CD14-positive monocyte (primary cell): ENCODE results near the gene ASTN2. TPM values are rescaled to one million over a fixed set of nuclear protein-coding genes. Genes with fewer than 3 reads are reported as not detected.

Experiments
- DNase-seq, 3 donors: peaks; one replicate each; pipeline ENCODE4 v3.0.0-alpha.2; 2011 to 2022
- H2AFZ ChIP-seq: 2 replicates; pipeline ENCODE4 v1.6.0; 2012; ENCODE audit warnings: mild to moderate bottlenecking, low read depth, low read length, inconsistent platforms; ENCODE audit not compliant: insufficient read depth, poor library complexity, severe bottlenecking
- H3K27ac ChIP-seq, 2 donors: 1 replicate in 1 of 2; 2 replicates in 1 of 2; pipeline ENCODE4 v1.5.1; 2012 to 2013; ENCODE audit warnings: low read length in 2 of 2, control low read depth in 1 of 2, inconsistent platforms in 1 of 2, low read depth in 1 of 2, mild to moderate bottlenecking in 1 of 2
- H3K27me3 ChIP-seq, 2 donors: one replicate each; pipeline versions ENCODE4 v1.6.0 to v1.6.1; 2011 to 2013; ENCODE audit warnings: low read length in 2 of 2; ENCODE audit not compliant: control insufficient read depth in 2 of 2, insufficient read depth in 2 of 2
- H3K36me3 ChIP-seq, 2 donors: replicated peaks in 1 of 2; 1 replicate in 1 of 2; 2 replicates in 1 of 2; pipeline versions ENCODE4 v1.5.1 to v1.6.1; 2012 to 2013; ENCODE audit warnings: low read length in 2 of 2, control low read depth in 1 of 2, inconsistent platforms in 1 of 2, mild to moderate bottlenecking in 1 of 2; ENCODE audit not compliant: insufficient read depth in 2 of 2, control insufficient read depth in 1 of 2
- H3K4me1 ChIP-seq, 2 donors: 1 replicate in 1 of 2; 2 replicates in 1 of 2; pipeline versions ENCODE4 v1.5.1 to v1.6.1; 2012 to 2013; ENCODE audit warnings: low read length in 2 of 2, control low read depth in 1 of 2, inconsistent platforms in 1 of 2, mild to moderate bottlenecking in 1 of 2, moderate library complexity in 1 of 2; ENCODE audit not compliant: insufficient read depth in 2 of 2, control insufficient read depth in 1 of 2
- H3K4me2 ChIP-seq: replicated peaks from 2 replicates; pipeline ENCODE3; 2012; ENCODE audit warnings: low read length, moderate library complexity, mild to moderate bottlenecking; ENCODE audit not compliant: poor library complexity, severe bottlenecking; ENCODE audit errors: extremely low read depth
- H3K4me3 ChIP-seq, 3 experiments: fragments of 200-600 bp in 1 of 3; sonication (generic) in 1 of 3; replicated peaks in 1 of 3; 1 replicate in 2 of 3; 2 replicates in 1 of 3; pipeline ENCODE4 v1.5.1; 2011 to 2013; ENCODE audit warnings: low read length in 3 of 3, mild to moderate bottlenecking in 3 of 3, control low read depth in 2 of 3, low read depth in 2 of 3, inconsistent platforms in 1 of 3, moderate library complexity in 1 of 3
- H3K79me2 ChIP-seq: 2 replicates; pipeline ENCODE4 v1.6.0; 2012; ENCODE audit warnings: mild to moderate bottlenecking, control low read depth, inconsistent platforms, low read length, moderate library complexity; ENCODE audit not compliant: insufficient read depth
- H3K9ac ChIP-seq: 2 replicates; pipeline ENCODE4 v1.6.0; 2017; ENCODE audit warnings: low read length, mild to moderate bottlenecking; ENCODE audit not compliant: insufficient read depth, poor library complexity, severe bottlenecking
- H3K9me3 ChIP-seq, 2 donors: replicated peaks in 1 of 2; 1 replicate in 1 of 2; 2 replicates in 1 of 2; pipeline versions ENCODE4 v1.5.1 to v1.6.1; 2012 to 2013; ENCODE audit warnings: low read length in 2 of 2, control low read depth in 1 of 2; ENCODE audit not compliant: control insufficient read depth in 1 of 2, insufficient read depth in 1 of 2
- H4K20me1 ChIP-seq: 2 replicates; pipeline ENCODE4 v1.6.0; 2012; ENCODE audit warnings: mild to moderate bottlenecking, low read length, control low read depth, moderate library complexity; ENCODE audit not compliant: insufficient read depth
- H3K27ac Mint-ChIP-seq, 7 donors: one replicate each; pipeline ENCODE4 v1.8.0; 2020; ENCODE audit warnings: mild to moderate bottlenecking in 7 of 7, mixed read lengths in 7 of 7, moderate library complexity in 6 of 7, inconsistent platforms in 2 of 7
- H3K27me3 Mint-ChIP-seq, 3 donors: one replicate each; pipeline ENCODE4 v1.8.0; 2021 to 2022; ENCODE audit warnings: low read depth in 3 of 3, mild to moderate bottlenecking in 3 of 3, mixed read lengths in 3 of 3, moderate library complexity in 3 of 3, inconsistent platforms in 1 of 3
- H3K36me3 Mint-ChIP-seq, 2 donors: one replicate each; pipeline ENCODE4 v1.8.0; 2020; ENCODE audit warnings: mixed read lengths in 2 of 2, inconsistent platforms in 1 of 2, mild to moderate bottlenecking in 1 of 2
- H3K4me1 Mint-ChIP-seq: one replicate; pipeline ENCODE4 v1.8.0; 2020; ENCODE audit warnings: mild to moderate bottlenecking, mixed read lengths
- H3K4me3 Mint-ChIP-seq, 2 donors: one replicate each; pipeline ENCODE4 v1.8.0; 2020; ENCODE audit warnings: mild to moderate bottlenecking in 2 of 2, mixed read lengths in 2 of 2, moderate library complexity in 1 of 2
- H3K9me3 Mint-ChIP-seq, 7 donors: one replicate each; pipeline ENCODE4 v1.8.0; 2020 to 2022; ENCODE audit warnings: mixed read lengths in 7 of 7, mild to moderate bottlenecking in 6 of 7, moderate library complexity in 6 of 7, inconsistent platforms in 2 of 7
- WGBS: methylation state at CpG from one replicate; pipeline ENCODE4 v1.1.5; 2013; ENCODE audit warnings: missing lambda C conversion rate; ENCODE audit not compliant: insufficient coverage; 5-methylcytosine and 5-hydroxymethylcytosine counted together
- intact Hi-C, 2 donors: fragments of 100-400 bp; cut with micrococcal nuclease; formaldehyde crosslinking; loops; one replicate each; pipeline versions ENCODE4 v1.15.0 to v1.15.1; 2023
- polyA plus RNA-seq, 3 donors: library from polyadenylated mRNA; depleted of rRNA in 1 of 3; unstranded in 2 of 3; stranded (reverse) in 1 of 3; fragments of 300-500 nt in 2 of 3; fragments of >200 nt in 1 of 3; fragmentation: Illumina TruSeq in 2 of 3; gene quantifications; 1 replicate in 2 of 3; 2 replicates in 1 of 3; pipeline ENCODE4 v1.2.3, GENCODE V29; 2012 to 2021
- TF ChIP-seq, protein P1 (sequence below): fragments of 200-600 bp; IDR thresholded peaks from one replicate; pipeline ENCODE4 v1.8.0; 2022; ENCODE audit warnings: antibody characterized with exemption, mild to moderate bottlenecking

ASTN2 gene
- polyA plus RNA-seq, 3 donors, result not detected

DNA sequence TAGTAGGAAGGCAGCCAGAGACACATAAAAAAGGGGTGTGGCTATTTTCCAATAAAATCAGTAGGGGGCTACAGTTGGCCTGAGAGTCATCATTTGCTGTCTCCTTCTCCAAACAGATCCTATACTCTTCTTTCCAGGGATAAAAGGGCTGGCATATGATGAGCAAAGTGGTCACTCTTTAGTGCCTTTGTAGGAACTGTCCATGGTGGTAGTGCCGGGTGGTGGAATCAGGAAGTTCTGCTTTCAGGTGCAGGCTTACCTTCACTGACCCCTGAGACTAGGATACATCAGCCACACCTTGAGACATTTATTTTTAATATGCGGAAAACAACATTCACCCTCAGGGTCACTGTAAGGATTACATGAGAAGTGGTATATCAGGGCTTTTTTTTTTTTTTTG lies 80.8 kb downstream of the ASTN2 start:
- Histone ChIP-seq H4K20me1 (no peaks in the 10 kb centered on the region), H3K79me2 (no peaks in the 10 kb centered on the region), H3K4me1 (no peaks in the 10 kb centered on the region), H3K4me2 (no peak overlapping the region), H3K4me3 (no peak overlapping the region), H3K9me3 (no peaks in the 10 kb centered on the region), H2AFZ (no peak overlapping the region), H3K36me3 (no peaks in the 10 kb centered on the region), H3K27me3 (no peaks in the 10 kb centered on the region), H3K9ac (no peak overlapping the region), H3K27ac (no peak overlapping the region)
- no peaks in the 10 kb centered on the region for H3K4me1 Mint-ChIP-seq
- H3K27ac Mint-ChIP-seq, result no peak overlapping the region
- H3K9me3 Mint-ChIP-seq, result peaks cover 0 to 5% (median 0%) of the 10 kb centered on the region in 7 donors
- no peak for DNase-seq
- no CpG with 5 or more reads among the region's 2 CpGs for WGBS
- intact Hi-C loops, result no loop called here
- H3K36me3 Mint-ChIP-seq, result no peaks in the 10 kb centered on the region
- H3K4me3 Mint-ChIP-seq, result no peak overlapping the region
- H3K27me3 Mint-ChIP-seq, result no peaks in the 10 kb centered on the region
- TF ChIP-seq, protein P1, sequence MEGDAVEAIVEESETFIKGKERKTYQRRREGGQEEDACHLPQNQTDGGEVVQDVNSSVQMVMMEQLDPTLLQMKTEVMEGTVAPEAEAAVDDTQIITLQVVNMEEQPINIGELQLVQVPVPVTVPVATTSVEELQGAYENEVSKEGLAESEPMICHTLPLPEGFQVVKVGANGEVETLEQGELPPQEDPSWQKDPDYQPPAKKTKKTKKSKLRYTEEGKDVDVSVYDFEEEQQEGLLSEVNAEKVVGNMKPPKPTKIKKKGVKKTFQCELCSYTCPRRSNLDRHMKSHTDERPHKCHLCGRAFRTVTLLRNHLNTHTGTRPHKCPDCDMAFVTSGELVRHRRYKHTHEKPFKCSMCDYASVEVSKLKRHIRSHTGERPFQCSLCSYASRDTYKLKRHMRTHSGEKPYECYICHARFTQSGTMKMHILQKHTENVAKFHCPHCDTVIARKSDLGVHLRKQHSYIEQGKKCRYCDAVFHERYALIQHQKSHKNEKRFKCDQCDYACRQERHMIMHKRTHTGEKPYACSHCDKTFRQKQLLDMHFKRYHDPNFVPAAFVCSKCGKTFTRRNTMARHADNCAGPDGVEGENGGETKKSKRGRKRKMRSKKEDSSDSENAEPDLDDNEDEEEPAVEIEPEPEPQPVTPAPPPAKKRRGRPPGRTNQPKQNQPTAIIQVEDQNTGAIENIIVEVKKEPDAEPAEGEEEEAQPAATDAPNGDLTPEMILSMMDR, result no peak

DNA sequence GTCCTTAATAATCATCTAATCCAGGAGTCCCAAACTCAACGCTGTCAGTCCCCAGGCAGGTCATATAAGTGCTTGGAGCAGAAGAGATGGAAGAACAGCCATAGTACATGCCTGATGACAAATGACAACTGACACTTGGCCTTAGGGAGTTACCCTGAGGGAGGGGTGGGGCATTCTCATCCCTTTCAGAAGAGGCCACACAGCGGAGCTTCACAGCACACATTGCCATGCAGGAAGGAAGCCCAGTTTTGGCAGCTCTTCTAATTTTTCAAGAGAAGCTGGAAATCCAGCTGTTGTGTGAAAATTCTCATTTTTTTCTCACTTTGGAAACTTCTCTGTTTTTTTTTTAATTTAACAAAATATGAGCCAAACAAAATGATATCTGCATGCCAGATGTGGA lies 89.0 kb downstream of the ASTN2 start:
- intact Hi-C loops, result no loop called here
- H3K9ac ChIP-seq, result no peak overlapping the region
- WGBS, result 17% methylated on average over 1 of the region's 2 CpGs

More for the DNA sequence above, 89.0 kb downstream of the ASTN2 start:
- Histone ChIP-seq H3K27ac (no peak overlapping the region), H3K9me3 (no peaks in the 10 kb centered on the region), H3K4me1 (no peaks in the 10 kb centered on the region), H3K4me2 (no peak overlapping the region), H3K79me2 (no peaks in the 10 kb centered on the region), H4K20me1 (no peaks in the 10 kb centered on the region), H3K36me3 (no peaks in the 10 kb centered on the region), H2AFZ (no peak overlapping the region), H3K4me3 (no peak overlapping the region), H3K27me3 (no peaks in the 10 kb centered on the region)
- Mint-ChIP-seq H3K36me3 (no peaks in the 10 kb centered on the region), H3K4me3 (no peak overlapping the region), H3K27me3 (peaks cover 0 to 7% (median 2%) of the 10 kb centered on the region in 3 donors), H3K4me1 (no peaks in the 10 kb centered on the region), H3K27ac (no peak overlapping the region), H3K9me3 (peaks cover 0 to 5% (median 2%) of the 10 kb centered on the region in 7 donors)
- no peak for DNase-seq
- TF ChIP-seq, protein P1, result no peak
